Left renal cortex interstitium (tissue), 4 donors: ENCODE results near the gene PPM1L. TPM values are rescaled to one million over a fixed set of nuclear protein-coding genes. Genes with fewer than 3 reads are reported as not detected.

Source experiments
- DNase-seq, 4 donors: peaks; one replicate each; pipeline ENCODE4 v3.0.0-alpha.2; 2013; ENCODE audit warnings: low read depth in 4 of 4, low spot score in 2 of 4, missing footprints in 1 of 4
- polyA plus RNA-seq, 4 donors: library from polyadenylated mRNA; unstranded; fragments of 120-200 nt; gene quantifications; one replicate each; pipeline ENCODE4 v1.2.1, GENCODE V29; 2013; ENCODE audit not compliant: insufficient read length in 4 of 4

PPM1L gene
- polyA plus RNA-seq, 4 donors = 6.5 to 9.2 (median 7.4) TPM

GRCh38 chr3:160919942-160920341 is 163.9 kb downstream of the PPM1L start:
- no peak for DNase-seq

- DNase-seq = no peak
Observed at GRCh38 chr3:160921020-160921635, 165.1 kb downstream of the PPM1L start.

GRCh38 chr3:160924776-160925175 is 168.7 kb downstream of the PPM1L start:
- DNase-seq = no peak

- no peak for DNase-seq
Observed at GRCh38 chr3:160927620-160928019, 171.6 kb downstream of the PPM1L start.

- DNase-seq = no peak
Observed at GRCh38 chr3:160928183-160928726, 172.2 kb downstream of the PPM1L start.

GRCh38 chr3:160929595-160929994 is 173.6 kb downstream of the PPM1L start:
- DNase-seq = no peak

GRCh38 chr3:160931474-160931873 is 175.4 kb downstream of the PPM1L start:
- no peak for DNase-seq

- no peak for DNase-seq
Observed at GRCh38 chr3:160935413-160936095, 179.5 kb downstream of the PPM1L start.

- peak; percentile 40 to 72 (median 52) for DNase-seq
Observed at GRCh38 chr3:160941885-160942494, 186.0 kb downstream of the PPM1L start.

GRCh38 chr3:160943996-160944395 is 188.0 kb downstream of the PPM1L start:
- no peak for DNase-seq

- DNase-seq = no peak
Observed at GRCh38 chr3:160945336-160945735, 189.3 kb downstream of the PPM1L start.

- DNase-seq = peak in 1 of 4 donors; percentile 17
Observed at GRCh38 chr3:160948273-160948672, 192.2 kb downstream of the PPM1L start.

- no peak for DNase-seq
Observed at GRCh38 chr3:160949460-160949859, 193.4 kb downstream of the PPM1L start.

GRCh38 chr3:160950542-160950941 is 194.5 kb downstream of the PPM1L start:
- DNase-seq = no peak

GRCh38 chr3:160950954-160951353 is 194.9 kb downstream of the PPM1L start:
- DNase-seq = no peak

GRCh38 chr3:160951642-160952487 is 195.8 kb downstream of the PPM1L start:
- no peak for DNase-seq

GRCh38 chr3:160953686-160954085 is 197.7 kb downstream of the PPM1L start:
- no peak for DNase-seq

- DNase-seq = no peak
Observed at GRCh38 chr3:160956785-160957184, 200.8 kb downstream of the PPM1L start.

GRCh38 chr3:160960568-160960967 is 204.5 kb downstream of the PPM1L start:
- no peak for DNase-seq

GRCh38 chr3:160963949-160964348 is 207.9 kb downstream of the PPM1L start:
- DNase-seq = no peak

GRCh38 chr3:160968761-160969160 is 212.7 kb downstream of the PPM1L start:
- no peak for DNase-seq
